ENCODE results near the gene TNNT3.

TNNT3 gene

GRCh38 chr11:1988174-1988573 is 68.7 kb downstream of the TNNT3 start:
- Histone ChIP-seq H3K36me3 (ENCODE audit: insufficient read depth, low read length) (no peaks in the 10 kb centered on the region), H3K4me3 (ENCODE audit: low read length) (no peak overlapping the region), H3K9ac (ENCODE audit: low read depth, low read length) (no peak overlapping the region), H3K4me1 (ENCODE audit: control insufficient read depth, insufficient read depth, low read length) (no peaks in the 10 kb centered on the region), H3K4me2 (ENCODE audit: low read length) (no peak overlapping the region), H3K9me3 (replicated peaks; ENCODE audit: low read length) (no peaks in the 10 kb centered on the region), H3K27me3 (ENCODE audit: control insufficient read depth, insufficient read depth, low read length) (no peaks in the 10 kb centered on the region)

All from skeletal muscle satellite cell (primary cell).